Measurements from ENCODE around the gene SKIC3. TPM values are rescaled to one million over a fixed set of nuclear protein-coding genes. Genes with fewer than 3 reads are reported as not detected.
A peak's percentile ranks its signal among the peaks of the same experiment; 100 is the strongest.

Gene SKIC3
- polyA plus RNA-seq, 1 of the 3 experiments (the other 2 are of a cell fraction) = 27.4 TPM

GRCh38 chr5:95555553-95555952 lies 776 bp upstream of the SKIC3 start:
- POLR2A ChIA-PET = interaction anchor here (1.0 kb wide), 1 partner anchor 10 kb away, joined by 3 read pairs; no protein-coding TSS in a partner anchor
- H3K9ac ChIP-seq = peak overlapping the region; percentile 67
- CTCF ChIA-PET = no interaction called here

More at GRCh38 chr5:95555553-95555952, 776 bp upstream of the SKIC3 start:
- Histone ChIP-seq H2AFZ (ENCODE audit: low read depth) (peak overlapping the region; percentile 92), H3F3A (replicated peaks; ENCODE audit: insufficient read depth) (no peaks in the 10 kb centered on the region), H3K79me2 (ENCODE audit: insufficient read depth) (peaks cover 49% of the 10 kb centered on the region), H3K4me1 (ENCODE audit: control insufficient read depth in 1 of 2, insufficient read depth in 2 of 2, low read depth in 1 of 2, low read length in 1 of 2) (peaks cover 10 to 16% of the 10 kb centered on the region in 2 experiments; a peak in 3 of 4 replicates), H3K27me3 (ENCODE audit: insufficient read depth) (no peaks in the 10 kb centered on the region), H4K20me1 (ENCODE audit: insufficient read depth) (no peaks in the 10 kb centered on the region), H3K4me2 (peak overlapping the region; percentile 77), H3K9me3 (no peaks in the 10 kb centered on the region), H3K9me2 (no peaks in the 10 kb centered on the region), H3K4me3 (ENCODE audit: low read depth in 2 of 2, low read length in 1 of 2) (peak overlapping the region; percentile 81 to 92), H3K27ac (ENCODE audit: low read depth in 2 of 2, low read length in 1 of 2) (peak overlapping the region; percentile 68 to 80), H3K36me3 (replicated peaks in 1 of 2; ENCODE audit: control insufficient read depth in 1 of 2, insufficient read depth in 2 of 2, low read length in 1 of 2) (peaks cover 4 to 14% of the 10 kb centered on the region in 2 experiments)
- no peak for DNase-seq
- TF ChIP-seq YY1 (IDR thresholded peaks at IDR 0.05; ENCODE audit: low read depth) = no peak
- no peak for TF ChIP-seq GATA2 (CRISPR knock-in tag; IDR thresholded peaks at IDR 0.05)
- no peak for TF ChIP-seq EP300 (IDR thresholded peaks at IDR 0.05; ENCODE audit: borderline replicate concordance in 1 of 2, low read depth in 1 of 2, low read length in 1 of 2)
- TF ChIP-seq SMC3 (IDR thresholded peaks at IDR 0.05; ENCODE audit: low read depth, low read length) = no peak
- no peak for TF ChIP-seq EZH2phosphoT487 (IDR thresholded peaks at IDR 0.05; ENCODE audit: borderline replicate concordance, low read depth)
- no peak for TF ChIP-seq CTCF (IDR thresholded peaks at IDR 0.05)
- TF ChIP-seq, protein P1, sequence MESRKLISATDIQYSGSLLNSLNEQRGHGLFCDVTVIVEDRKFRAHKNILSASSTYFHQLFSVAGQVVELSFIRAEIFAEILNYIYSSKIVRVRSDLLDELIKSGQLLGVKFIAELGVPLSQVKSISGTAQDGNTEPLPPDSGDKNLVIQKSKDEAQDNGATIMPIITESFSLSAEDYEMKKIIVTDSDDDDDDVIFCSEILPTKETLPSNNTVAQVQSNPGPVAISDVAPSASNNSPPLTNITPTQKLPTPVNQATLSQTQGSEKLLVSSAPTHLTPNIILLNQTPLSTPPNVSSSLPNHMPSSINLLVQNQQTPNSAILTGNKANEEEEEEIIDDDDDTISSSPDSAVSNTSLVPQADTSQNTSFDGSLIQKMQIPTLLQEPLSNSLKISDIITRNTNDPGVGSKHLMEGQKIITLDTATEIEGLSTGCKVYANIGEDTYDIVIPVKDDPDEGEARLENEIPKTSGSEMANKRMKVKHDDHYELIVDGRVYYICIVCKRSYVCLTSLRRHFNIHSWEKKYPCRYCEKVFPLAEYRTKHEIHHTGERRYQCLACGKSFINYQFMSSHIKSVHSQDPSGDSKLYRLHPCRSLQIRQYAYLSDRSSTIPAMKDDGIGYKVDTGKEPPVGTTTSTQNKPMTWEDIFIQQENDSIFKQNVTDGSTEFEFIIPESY (IDR thresholded peaks at IDR 0.05; ENCODE audit: borderline replicate concordance, low read depth) = no peak
- TF ChIP-seq FOXM1 (IDR thresholded peaks at IDR 0.05; ENCODE audit: low read depth) = no peak
- TF ChIP-seq NFIC (IDR thresholded peaks at IDR 0.05; ENCODE audit: borderline replicate concordance) = no peak
- TF ChIP-seq RXRA (IDR thresholded peaks at IDR 0.05; ENCODE audit: borderline replicate concordance, low read depth) = no peak
- no peak for TF ChIP-seq SIN3A (IDR thresholded peaks at IDR 0.05; ENCODE audit: borderline replicate concordance, low read depth, low read length)
- TF ChIP-seq REST (IDR thresholded peaks at IDR 0.05; ENCODE audit: low read depth, low read length) = no peak
- TF ChIP-seq GABPA (IDR thresholded peaks at IDR 0.05; ENCODE audit: low read depth) = no peak
- no peak for TF ChIP-seq MEF2A (IDR thresholded peaks at IDR 0.05; ENCODE audit: borderline replicate concordance, low read depth)
- no peak for TF ChIP-seq TEAD4 (IDR thresholded peaks at IDR 0.05; ENCODE audit: borderline replicate concordance, insufficient read depth)
- no peak for TF ChIP-seq CHD2 (IDR thresholded peaks at IDR 0.05; ENCODE audit: low read length, partially characterized antibody)
- WGBS (ENCODE audit: low lambda C conversion rate) = 3% methylated on average over 9 of the region's 9 CpGs
